OCI-LY7 (cell line): ENCODE results near the gene CACNA1I.

Experiments
- EZH2phosphoT487 ChIP-seq: fragments of 200-600 bp; sonication (generic); IDR thresholded peaks from 2 replicates; pipeline ENCODE4 v1.6.1; 2018; ENCODE audit warnings: low read depth, borderline replicate concordance, mild to moderate bottlenecking, mixed run types, antibody characterized with exemption, low read length, moderate library complexity, mixed read lengths
- TF ChIP-seq, protein P1 (sequence below): fragments of 200-600 bp; sonication (generic); conservative IDR thresholded peaks from 2 replicates; pipeline ENCODE4 v1.5.1; 2014; ENCODE audit warnings: mild to moderate bottlenecking, antibody characterized with exemption, low read length, moderate library complexity, mixed read lengths

DNA sequence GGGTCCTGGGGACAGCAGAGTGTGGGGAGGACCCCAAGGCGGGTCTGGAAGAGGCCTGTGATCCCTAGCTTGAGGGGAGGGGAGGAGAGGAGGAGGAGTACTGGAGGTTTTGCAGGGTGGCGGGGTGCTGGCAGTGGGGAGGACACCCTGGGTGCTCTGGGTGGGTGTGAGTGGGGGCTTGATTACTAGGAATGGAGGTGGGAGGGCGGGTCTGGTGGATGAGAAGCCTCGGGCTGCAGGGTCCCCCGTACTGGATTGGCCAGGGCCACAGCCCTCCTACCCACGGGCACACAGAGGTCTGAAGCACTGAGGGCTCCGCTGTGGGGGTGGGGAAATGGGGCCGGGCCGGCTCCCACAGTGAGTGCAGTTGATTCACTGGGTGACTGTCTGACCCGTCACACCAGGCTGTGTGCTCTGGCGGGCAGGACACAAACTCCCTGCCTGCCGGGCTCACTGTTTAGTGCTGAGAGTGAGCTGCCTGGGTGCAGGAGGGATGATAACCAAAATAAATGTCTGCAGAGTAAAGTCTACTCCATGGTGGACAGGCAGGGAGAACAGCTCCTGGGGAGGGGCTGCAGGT lies 114.2 kb downstream of the CACNA1I start:
- TF ChIP-seq, protein P1, sequence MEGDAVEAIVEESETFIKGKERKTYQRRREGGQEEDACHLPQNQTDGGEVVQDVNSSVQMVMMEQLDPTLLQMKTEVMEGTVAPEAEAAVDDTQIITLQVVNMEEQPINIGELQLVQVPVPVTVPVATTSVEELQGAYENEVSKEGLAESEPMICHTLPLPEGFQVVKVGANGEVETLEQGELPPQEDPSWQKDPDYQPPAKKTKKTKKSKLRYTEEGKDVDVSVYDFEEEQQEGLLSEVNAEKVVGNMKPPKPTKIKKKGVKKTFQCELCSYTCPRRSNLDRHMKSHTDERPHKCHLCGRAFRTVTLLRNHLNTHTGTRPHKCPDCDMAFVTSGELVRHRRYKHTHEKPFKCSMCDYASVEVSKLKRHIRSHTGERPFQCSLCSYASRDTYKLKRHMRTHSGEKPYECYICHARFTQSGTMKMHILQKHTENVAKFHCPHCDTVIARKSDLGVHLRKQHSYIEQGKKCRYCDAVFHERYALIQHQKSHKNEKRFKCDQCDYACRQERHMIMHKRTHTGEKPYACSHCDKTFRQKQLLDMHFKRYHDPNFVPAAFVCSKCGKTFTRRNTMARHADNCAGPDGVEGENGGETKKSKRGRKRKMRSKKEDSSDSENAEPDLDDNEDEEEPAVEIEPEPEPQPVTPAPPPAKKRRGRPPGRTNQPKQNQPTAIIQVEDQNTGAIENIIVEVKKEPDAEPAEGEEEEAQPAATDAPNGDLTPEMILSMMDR, result no peak
- no peak for TF ChIP-seq EZH2phosphoT487
